GM20000 (cell line): ENCODE results near the gene NF2.

ENCODE experiments used
- DNase-seq: peaks from one replicate; pipeline ENCODE4 v3.0.0; 2012; ENCODE audit warnings: low spot score
- TF ChIP-seq, protein P1 (sequence below): IDR thresholded peaks from 2 replicates; pipeline ENCODE4 v1.5.1; 2012; ENCODE audit warnings: mild to moderate bottlenecking, control low read depth; ENCODE audit errors: extremely low read depth, missing control alignments

Gene NF2

DNA sequence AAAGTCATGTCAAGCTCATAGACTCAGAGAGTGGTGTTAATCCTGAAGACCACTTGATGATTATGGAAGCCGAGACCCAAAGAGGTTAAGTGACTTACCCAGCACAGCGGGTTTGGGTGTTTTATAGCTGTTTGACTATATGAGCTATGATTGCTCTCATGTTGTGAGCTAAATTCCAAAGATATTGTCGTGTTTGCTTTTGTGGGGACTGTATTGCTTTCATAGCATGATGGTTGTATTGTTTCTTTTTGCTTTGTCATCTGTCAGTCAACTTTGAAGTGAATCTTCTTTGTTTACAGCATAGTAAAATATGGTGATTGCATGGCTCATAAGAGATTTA is 23.7 kb downstream of the NF2 start:
- TF ChIP-seq, protein P1, sequence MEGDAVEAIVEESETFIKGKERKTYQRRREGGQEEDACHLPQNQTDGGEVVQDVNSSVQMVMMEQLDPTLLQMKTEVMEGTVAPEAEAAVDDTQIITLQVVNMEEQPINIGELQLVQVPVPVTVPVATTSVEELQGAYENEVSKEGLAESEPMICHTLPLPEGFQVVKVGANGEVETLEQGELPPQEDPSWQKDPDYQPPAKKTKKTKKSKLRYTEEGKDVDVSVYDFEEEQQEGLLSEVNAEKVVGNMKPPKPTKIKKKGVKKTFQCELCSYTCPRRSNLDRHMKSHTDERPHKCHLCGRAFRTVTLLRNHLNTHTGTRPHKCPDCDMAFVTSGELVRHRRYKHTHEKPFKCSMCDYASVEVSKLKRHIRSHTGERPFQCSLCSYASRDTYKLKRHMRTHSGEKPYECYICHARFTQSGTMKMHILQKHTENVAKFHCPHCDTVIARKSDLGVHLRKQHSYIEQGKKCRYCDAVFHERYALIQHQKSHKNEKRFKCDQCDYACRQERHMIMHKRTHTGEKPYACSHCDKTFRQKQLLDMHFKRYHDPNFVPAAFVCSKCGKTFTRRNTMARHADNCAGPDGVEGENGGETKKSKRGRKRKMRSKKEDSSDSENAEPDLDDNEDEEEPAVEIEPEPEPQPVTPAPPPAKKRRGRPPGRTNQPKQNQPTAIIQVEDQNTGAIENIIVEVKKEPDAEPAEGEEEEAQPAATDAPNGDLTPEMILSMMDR = no peak
- DNase-seq = no peak

DNA sequence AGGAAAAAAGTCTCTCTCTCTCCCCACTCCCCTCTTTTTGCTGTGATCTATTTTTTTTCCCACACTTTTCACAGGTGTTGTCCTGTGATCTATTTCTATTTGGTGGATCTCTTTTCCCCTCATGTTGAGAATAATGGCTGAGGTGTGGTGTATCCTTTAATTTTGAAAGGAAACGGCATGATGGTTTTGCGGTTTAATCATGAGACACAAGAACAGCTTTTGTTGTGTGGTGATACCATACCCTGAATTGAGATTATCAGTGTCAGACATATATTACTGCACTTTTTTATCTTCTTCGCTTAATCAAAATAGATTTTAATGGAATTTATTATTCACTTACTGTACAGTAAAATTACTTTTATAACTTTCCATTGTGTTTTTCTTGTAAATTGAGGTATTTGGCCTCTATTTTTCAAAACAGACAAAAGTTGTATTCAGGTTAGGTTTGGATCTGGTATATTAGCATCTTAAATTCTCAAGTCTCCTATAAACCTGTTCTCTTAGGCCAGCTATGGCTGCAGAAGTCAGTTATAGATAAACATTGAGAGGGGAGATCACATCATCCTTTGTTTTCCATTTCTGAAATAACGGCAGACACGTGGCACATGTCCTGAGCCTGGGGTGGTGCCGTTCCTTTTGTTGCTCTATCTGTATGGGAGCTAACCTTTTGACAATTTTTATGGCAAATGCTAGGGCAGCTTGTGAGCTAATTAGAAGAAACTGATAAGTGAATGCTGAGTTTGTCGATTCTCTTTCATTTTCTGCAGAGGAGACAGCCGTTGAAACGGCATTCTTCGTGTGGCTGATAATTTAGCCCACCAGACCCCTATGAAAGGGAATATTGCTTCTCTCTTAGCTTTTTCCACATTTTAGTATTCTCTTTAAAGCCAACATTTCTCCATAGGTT is 25.8 kb downstream of the NF2 start:
- TF ChIP-seq, protein P1 = no peak
- DNase-seq = no peak

DNA sequence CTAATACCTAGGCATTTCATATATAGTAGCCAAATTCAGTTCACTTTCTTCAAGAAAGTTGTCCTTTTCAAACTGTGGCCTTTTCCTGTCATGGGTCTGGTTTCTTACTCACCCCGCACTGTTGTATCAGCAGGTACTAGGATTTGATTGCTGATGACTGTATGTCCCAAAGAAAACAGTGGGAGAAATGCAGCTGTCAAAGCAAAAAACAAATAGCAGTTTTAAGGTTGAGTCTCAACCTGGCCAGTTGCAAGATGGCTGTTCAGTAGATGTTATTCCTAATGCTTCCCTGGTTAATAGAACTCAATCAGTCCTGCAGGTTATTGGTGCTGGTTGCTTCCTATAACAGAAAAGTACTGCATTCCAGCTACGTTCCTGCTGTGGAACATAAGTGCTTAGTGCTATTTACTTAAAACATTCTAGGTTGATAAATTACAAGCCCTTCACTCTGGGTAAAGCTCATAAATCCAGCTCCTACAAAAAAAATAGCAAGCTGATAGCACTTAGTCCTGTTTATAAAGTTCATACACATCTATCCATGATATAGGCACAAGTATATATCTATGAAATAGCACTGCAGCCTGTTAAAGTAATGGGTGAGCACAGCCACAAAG is 26.6 kb downstream of the NF2 start:
- TF ChIP-seq, protein P1 = no peak
- DNase-seq = no peak

DNA sequence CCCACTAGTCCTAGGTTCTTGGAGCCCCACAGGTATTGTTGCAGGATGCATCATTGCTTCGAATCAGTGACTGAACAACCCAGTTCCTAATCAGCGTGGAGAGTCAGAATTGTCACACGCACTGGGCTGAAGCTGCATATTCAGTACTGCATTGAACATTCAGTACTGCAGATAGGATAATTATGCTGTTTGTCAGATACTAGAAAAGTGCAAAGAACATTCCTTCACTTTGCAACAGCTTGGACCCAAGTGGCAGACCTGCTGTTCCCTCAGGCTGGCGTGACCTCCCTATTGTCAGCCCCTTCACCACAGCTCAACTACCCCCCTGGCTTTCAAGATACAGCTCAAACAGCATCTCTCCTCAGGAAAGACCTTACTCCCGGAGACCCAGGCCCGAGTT is 27.6 kb downstream of the NF2 start:
- TF ChIP-seq, protein P1 = no peak
- no peak for DNase-seq

DNA sequence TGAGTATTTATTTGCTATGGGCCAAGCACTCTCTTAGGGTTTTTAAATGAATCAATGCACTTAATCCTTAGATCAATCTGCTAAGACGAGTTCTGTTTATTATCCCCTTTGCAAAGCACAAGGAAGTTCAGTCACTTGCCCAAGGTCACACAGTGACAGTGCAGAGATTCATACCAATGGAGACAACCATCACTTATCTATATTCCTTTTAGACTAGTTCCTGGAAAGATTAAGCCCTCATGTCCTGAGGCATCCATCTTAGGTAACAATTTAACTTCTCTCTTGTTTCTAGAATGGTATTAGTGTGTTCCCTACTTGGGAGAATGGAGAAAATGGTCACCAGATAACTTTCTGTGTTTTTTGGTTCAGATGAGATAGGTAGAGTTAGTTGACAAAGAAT is 28.3 kb downstream of the NF2 start:
- TF ChIP-seq, protein P1 = no peak
- DNase-seq = no peak

DNA sequence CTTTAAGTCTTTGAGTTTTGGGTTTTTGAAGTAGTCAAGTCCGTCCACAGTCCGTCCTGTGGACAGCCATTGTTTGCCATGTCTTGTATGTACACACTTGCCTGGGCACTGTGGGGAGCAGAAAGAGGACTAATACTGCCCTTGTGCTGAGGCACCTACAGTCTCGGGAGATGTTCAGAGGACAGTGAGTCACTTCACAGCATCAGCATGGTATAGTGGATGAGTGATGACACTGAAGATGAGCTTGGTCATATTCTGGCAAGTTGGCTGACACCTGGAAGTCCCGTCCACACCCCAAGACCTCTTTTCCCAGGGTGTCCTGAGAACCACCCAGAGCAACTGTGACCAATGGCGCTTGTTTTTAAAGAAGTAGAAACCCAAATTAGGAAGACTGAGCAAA is 29.2 kb downstream of the NF2 start:
- TF ChIP-seq, protein P1 = no peak
- no peak for DNase-seq

DNA sequence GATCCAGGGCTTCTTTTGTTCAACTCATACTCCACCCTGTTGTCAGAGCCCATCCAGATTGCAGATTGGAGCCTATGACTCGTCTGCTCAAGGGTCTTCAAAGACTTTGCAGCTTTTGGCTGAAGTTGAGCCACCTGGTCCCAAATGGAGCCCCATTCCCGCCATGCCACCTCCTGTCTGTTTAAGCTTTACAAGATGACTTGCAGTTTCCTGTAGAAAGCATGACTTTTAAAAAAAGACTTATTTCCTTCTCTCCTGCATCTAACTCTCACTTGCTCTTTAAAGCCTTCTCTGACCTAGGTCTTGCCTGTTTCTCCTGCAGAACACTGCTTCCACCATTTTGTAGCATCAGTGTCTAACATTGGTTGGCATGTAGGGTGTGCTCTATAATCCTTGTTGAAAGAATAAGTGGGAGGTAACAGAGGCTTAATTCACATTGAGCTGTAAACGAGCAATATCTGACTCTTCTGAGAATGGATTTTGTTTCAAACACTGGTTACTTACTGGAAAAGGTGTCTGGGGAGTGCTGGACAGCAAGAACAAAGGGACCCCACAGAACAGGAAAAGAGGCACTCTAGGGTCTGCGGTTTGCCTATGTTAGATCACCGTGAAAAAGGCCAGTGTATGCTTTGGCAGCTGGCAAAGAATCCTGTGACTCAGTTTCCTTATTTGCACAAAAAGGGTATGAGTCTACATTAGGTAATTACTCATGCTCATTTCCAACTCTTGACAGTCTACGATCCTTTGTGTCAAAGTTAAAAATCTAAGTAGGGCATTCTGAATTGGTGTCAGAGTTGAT is 30.3 kb downstream of the NF2 start:
- no peak for DNase-seq
- TF ChIP-seq, protein P1 = no peak
